GM12892 (cell line): ENCODE data around the gene SORBS2.

Experiments used
- POLR2A ChIP-seq: IDR thresholded peaks from 2 replicates; pipeline ENCODE4 v1.6.1; 2011; ENCODE audit warnings: low read depth, low read length, control low read depth
- POLR2AphosphoS5 ChIP-seq: IDR thresholded peaks from 2 replicates; pipeline ENCODE4 v1.6.1; 2011; ENCODE audit warnings: low read depth, low read length, control low read depth

DNA sequence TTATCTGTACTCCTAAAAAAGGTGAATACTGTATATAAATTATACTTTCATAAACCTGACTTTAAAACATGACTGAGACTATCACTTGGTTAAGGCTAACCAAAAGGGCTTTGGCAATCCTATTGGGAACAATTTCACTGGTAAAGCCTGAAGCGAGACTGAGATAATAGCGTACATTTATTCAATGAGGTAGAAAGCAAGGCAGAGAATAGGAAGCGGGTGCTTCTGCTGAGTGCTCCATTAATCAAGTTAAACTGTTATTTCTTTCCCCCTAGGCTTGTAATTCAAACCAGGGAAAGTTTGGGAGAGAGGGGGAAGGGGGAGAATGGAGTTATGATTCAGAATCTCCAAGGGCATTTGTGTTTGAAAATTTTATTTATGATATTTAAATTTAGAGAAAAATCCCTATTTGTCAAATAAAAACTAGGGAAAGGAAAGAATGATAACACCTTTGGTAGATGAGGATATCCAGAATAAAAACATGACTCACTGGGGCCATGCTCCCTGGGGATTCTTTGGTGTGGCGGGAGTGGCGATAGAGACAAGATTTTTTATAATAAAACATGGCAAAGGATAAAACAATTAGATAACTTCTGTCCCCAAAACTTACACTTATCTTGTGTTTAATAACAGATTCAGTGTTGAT, 34.6 kb upstream of the SORBS2 start:
- TF ChIP-seq POLR2A (no peak), POLR2AphosphoS5 (no peak)
